ENCODE results near the gene DDAH1. TPM values are rescaled to one million over a fixed set of nuclear protein-coding genes. Genes with fewer than 3 reads are reported as not detected.
"Not testable (repeated sequence)": the region's sequence is repeated elsewhere in the genome, so short reads cannot be mapped to it uniquely, and the experiment has no call there.

The DDAH1 gene
- total RNA-seq (32.9 TPM), polyA plus RNA-seq (12.3 TPM)

DNA sequence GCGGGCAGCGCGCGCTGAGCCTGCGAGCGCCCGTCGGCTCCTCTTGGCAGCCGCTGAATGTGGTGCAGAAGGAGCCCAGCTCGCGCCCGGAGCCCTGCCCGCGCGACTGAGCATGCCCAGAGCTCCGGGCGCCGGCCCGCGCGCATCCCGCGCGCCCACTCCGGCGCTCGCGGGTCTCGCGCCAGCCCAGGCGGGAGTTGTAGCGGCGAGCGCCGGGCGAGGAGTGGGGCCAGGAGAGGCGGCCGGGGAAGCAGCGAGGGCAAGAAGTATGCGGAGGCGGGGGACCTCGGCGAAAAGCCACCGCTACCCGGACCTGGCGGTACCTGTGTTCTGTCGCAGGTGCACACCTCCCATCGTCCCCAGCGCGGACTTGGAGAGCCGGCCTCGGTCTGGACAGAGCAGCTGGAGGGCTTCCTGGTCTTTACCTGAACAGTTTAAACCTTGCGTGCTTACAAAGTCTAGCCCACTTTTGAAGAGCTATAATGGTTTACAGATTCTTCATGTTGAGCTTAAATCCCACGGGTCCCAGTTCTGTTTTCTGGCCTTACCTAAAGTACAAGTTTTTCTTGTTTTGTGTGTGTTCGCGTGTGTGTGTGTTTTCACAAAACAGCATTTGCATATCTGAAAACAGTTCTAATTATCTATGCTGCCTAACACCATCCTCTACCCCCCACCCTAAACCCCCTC, at the start of gene DDAH1:
DDAH1 (minus strand) TSS at position 61 of the 687 bp plus-strand sequence. CDS start 114 bp downstream, outside the sequence.
- H3K4me3 ChIP-seq (ENCODE audit: low read depth, low read length): peak within 1 kb of the TSS; percentile 76
- DNase-seq (ENCODE audit: extremely low spot score): no peak
- no peaks in the 10 kb centered on the region for H3K4me1 ChIP-seq (ENCODE audit: insufficient read depth)
- no peaks in the 10 kb centered on the region for H3K36me3 ChIP-seq (ENCODE audit: insufficient read depth)
- peak within 1 kb of the TSS; percentile 70 for H3K27ac ChIP-seq (ENCODE audit: low read depth)
- WGBS: 3% methylated on average over 56 of the region's 56 CpGs

DNA sequence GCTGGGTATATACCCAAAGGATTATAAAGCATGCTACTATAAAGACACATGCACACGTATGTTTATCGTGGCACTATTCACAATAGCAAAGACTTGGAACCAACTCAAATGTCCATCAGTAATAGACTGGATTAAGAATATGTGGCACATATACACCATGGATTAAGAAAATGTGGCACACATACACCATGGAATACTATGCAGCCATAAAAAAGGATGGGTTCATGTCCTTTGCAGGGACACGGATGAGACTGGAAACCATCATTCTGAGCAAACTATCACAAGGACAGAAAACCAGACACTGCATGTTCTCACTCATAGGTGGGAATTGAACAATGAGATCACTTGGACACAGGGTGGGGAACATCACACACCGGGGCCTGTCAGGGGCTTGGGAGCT, 49.0 kb upstream of the DDAH1 start:
- not testable (repeated sequence) for H3K27ac ChIP-seq (ENCODE audit: low read depth); H3K36me3 ChIP-seq (ENCODE audit: insufficient read depth); DNase-seq (ENCODE audit: extremely low spot score); H3K4me1 ChIP-seq (ENCODE audit: insufficient read depth); H3K4me3 ChIP-seq (ENCODE audit: low read depth, low read length)
- WGBS: 93% methylated on average over 4 of the region's 4 CpGs

DNA sequence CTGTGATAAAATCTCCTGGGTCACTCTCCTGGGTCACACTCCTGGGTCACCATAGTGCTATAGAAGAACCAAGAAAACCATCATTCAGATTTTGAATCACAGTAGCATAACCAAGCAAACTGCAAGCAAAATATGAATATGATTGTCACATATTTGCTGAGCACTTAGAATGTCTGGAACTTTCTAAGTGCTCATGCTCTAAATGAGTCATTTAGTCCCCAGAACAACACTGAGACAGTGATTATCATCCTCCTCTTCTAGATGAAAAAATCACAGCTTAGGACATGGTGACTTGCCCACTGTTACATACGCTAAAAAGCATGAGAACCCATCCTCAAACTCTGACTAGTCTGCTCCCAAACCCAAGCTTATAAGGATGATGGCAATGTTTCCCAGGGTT, 39.5 kb upstream of the DDAH1 start:
- WGBS: 95% methylated on average over 1 of the region's 1 CpG
- peaks cover 2% of the 10 kb centered on the region for H3K4me1 ChIP-seq (ENCODE audit: insufficient read depth)
- no peak overlapping the region for H3K27ac ChIP-seq (ENCODE audit: low read depth)
- H3K36me3 ChIP-seq (ENCODE audit: insufficient read depth): no peaks in the 10 kb centered on the region
- DNase-seq (ENCODE audit: extremely low spot score): no peak
- H3K4me3 ChIP-seq (ENCODE audit: low read depth, low read length): no peak overlapping the region

DNA sequence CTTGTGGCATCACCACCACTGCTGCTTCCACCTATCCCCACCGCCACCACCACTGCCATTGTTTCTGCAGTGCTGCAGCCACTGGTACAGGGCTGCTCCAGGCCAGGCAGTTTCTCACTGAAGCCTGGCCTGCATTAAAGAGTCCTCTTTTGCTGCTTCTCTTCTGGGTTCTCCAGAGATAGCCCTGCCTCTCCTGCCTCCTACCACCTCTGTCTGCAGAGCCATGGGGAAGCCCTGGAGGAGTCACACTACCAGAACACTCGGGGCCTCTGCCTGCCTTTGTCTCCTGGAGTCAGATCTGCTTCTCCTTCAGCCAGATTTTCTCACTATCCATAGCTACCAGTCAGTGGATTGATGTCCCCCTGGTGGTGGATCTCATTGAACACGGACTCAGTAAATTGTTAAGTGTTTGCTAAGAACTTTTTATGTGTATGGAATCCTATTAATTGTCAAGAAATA, 37.7 kb upstream of the DDAH1 start:
- no peaks in the 10 kb centered on the region for H3K36me3 ChIP-seq (ENCODE audit: insufficient read depth)
- peaks cover 2% of the 10 kb centered on the region for H3K4me1 ChIP-seq (ENCODE audit: insufficient read depth)
- DNase-seq (ENCODE audit: extremely low spot score): no peak
- 48% methylated on average over 3 of the region's 3 CpGs for WGBS
- H3K4me3 ChIP-seq (ENCODE audit: low read depth, low read length): no peak overlapping the region
- H3K27ac ChIP-seq (ENCODE audit: low read depth): no peak overlapping the region

- no peak overlapping the region for H3K27ac ChIP-seq (ENCODE audit: low read depth)
Observed at GRCh38 chr1:85502171-85502570, 37.2 kb upstream of the DDAH1 start.

GRCh38 chr1:85501355-85501898, 36.5 kb upstream of the DDAH1 start:
- 88% methylated on average over 2 of the region's 2 CpGs for WGBS
- Histone ChIP-seq H3K4me1 (ENCODE audit: insufficient read depth) (peaks cover 2% of the 10 kb centered on the region), H3K36me3 (ENCODE audit: insufficient read depth) (no peaks in the 10 kb centered on the region), H3K27ac (ENCODE audit: low read depth) (no peak overlapping the region), H3K4me3 (ENCODE audit: low read depth, low read length) (no peak overlapping the region)
- no peak for DNase-seq (ENCODE audit: extremely low spot score)

More at GRCh38 chr1:85502171-85502570, 37.2 kb upstream of the DDAH1 start:
- no peak for DNase-seq (ENCODE audit: extremely low spot score)
- Histone ChIP-seq H3K36me3 (ENCODE audit: insufficient read depth) (no peaks in the 10 kb centered on the region), H3K4me3 (ENCODE audit: low read depth, low read length) (no peak overlapping the region), H3K4me1 (ENCODE audit: insufficient read depth) (peaks cover 2% of the 10 kb centered on the region)
- 46% methylated on average over 4 of the region's 4 CpGs for WGBS

GRCh38 chr1:85496941-85497582, 32.1 kb upstream of the DDAH1 start:
- 76% methylated on average over 2 of the region's 2 CpGs for WGBS
- DNase-seq (ENCODE audit: extremely low spot score): no peak
- Histone ChIP-seq H3K36me3 (ENCODE audit: insufficient read depth) (no peaks in the 10 kb centered on the region), H3K27ac (ENCODE audit: low read depth) (no peak overlapping the region), H3K4me3 (ENCODE audit: low read depth, low read length) (no peak overlapping the region), H3K4me1 (ENCODE audit: insufficient read depth) (no peaks in the 10 kb centered on the region)

DNA sequence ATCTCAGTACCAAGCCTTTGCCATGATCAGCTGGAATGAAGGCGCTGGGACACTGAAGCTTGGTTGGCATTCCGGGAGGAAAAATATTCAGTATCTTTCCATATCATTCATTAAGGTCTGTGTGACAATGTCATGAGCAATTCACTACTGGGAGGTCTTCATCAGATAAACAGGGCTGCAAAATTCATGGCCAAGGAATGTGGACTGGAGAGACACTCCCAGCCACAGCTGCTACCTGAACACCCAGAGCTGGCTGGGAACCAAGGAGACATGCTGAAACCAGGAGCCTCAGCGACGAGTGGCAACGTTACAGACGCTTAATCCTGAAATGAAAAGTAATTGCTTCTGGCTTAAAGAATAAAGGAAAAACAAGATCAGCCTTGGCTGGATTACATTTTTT, 30.6 kb upstream of the DDAH1 start:
- DNase-seq (ENCODE audit: extremely low spot score): no peak
- H3K4me3 ChIP-seq (ENCODE audit: low read depth, low read length): no peak overlapping the region

GRCh38 chr1:85494904-85495266, 29.9 kb upstream of the DDAH1 start:
- 53% methylated on average over 2 of the region's 2 CpGs for WGBS
- Histone ChIP-seq H3K36me3 (ENCODE audit: insufficient read depth) (no peaks in the 10 kb centered on the region), H3K27ac (ENCODE audit: low read depth) (no peak overlapping the region), H3K4me1 (ENCODE audit: insufficient read depth) (no peaks in the 10 kb centered on the region), H3K4me3 (ENCODE audit: low read depth, low read length) (no peak overlapping the region)
- no peak for DNase-seq (ENCODE audit: extremely low spot score)

More for the DNA sequence above, 30.6 kb upstream of the DDAH1 start:
- 75% methylated on average over 6 of the region's 6 CpGs for WGBS
- no peaks in the 10 kb centered on the region for H3K4me1 ChIP-seq (ENCODE audit: insufficient read depth)
- H3K36me3 ChIP-seq (ENCODE audit: insufficient read depth): no peaks in the 10 kb centered on the region
- H3K27ac ChIP-seq (ENCODE audit: low read depth): no peak overlapping the region

- H3K27ac ChIP-seq (ENCODE audit: low read depth): no peak overlapping the region
- H3K4me3 ChIP-seq (ENCODE audit: low read depth, low read length): no peak overlapping the region
- H3K4me1 ChIP-seq (ENCODE audit: insufficient read depth): no peaks in the 10 kb centered on the region
- no peaks in the 10 kb centered on the region for H3K36me3 ChIP-seq (ENCODE audit: insufficient read depth)
- DNase-seq (ENCODE audit: extremely low spot score): no peak
- 95% methylated on average over 1 of the region's 1 CpG for WGBS
Observed at GRCh38 chr1:85494074-85494903, 29.3 kb upstream of the DDAH1 start.

- Histone ChIP-seq H3K4me1 (ENCODE audit: insufficient read depth) (no peaks in the 10 kb centered on the region), H3K36me3 (ENCODE audit: insufficient read depth) (no peaks in the 10 kb centered on the region), H3K27ac (ENCODE audit: low read depth) (no peak overlapping the region), H3K4me3 (ENCODE audit: low read depth, low read length) (no peak overlapping the region)
- DNase-seq (ENCODE audit: extremely low spot score): no peak
- WGBS: 98% methylated on average over 1 of the region's 1 CpG
Observed at GRCh38 chr1:85490270-85490985, 25.5 kb upstream of the DDAH1 start.

DNA sequence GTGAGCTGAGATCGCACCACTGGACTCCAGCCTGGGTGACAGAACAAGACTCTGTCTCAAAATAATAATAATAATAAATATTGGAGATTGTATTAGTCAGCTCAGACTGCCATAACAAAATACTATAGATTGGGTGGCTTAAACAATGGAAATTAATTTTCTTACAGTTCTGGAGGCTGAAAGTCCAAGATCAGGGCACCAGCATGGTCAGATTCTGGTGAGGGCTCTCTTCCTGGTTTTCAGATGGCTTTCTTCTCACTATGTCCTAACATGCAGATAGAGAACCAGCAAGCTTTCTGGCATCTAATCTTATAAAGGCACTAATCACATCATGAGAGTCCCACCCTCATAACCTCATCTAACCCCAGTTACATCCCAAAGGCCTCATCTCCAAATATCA, 23.2 kb upstream of the DDAH1 start:
- DNase-seq (ENCODE audit: extremely low spot score): no peak
- Histone ChIP-seq H3K4me1 (ENCODE audit: insufficient read depth) (no peaks in the 10 kb centered on the region), H3K4me3 (ENCODE audit: low read depth, low read length) (no peak overlapping the region), H3K27ac (ENCODE audit: low read depth) (no peak overlapping the region), H3K36me3 (ENCODE audit: insufficient read depth) (no peaks in the 10 kb centered on the region)
- 98% methylated on average over 1 of the region's 1 CpG for WGBS

GRCh38 chr1:85485516-85485915, 20.6 kb upstream of the DDAH1 start:
- Histone ChIP-seq H3K27ac (ENCODE audit: low read depth) (no peak overlapping the region), H3K36me3 (ENCODE audit: insufficient read depth) (no peaks in the 10 kb centered on the region), H3K4me1 (ENCODE audit: insufficient read depth) (no peaks in the 10 kb centered on the region), H3K4me3 (ENCODE audit: low read depth, low read length) (no peak overlapping the region)
- DNase-seq (ENCODE audit: extremely low spot score): no peak
- WGBS: 94% methylated on average over 3 of the region's 3 CpGs

All from urinary bladder (tissue), 4 donors.